ENCODE data around the gene ATP8B3.
A peak's percentile ranks its signal among the peaks of the same experiment; 100 is the strongest.
"Not testable (repeated sequence)": the region's sequence is repeated elsewhere in the genome, so short reads cannot be mapped to it uniquely, and the experiment has no call there.

ATP8B3 gene

DNA sequence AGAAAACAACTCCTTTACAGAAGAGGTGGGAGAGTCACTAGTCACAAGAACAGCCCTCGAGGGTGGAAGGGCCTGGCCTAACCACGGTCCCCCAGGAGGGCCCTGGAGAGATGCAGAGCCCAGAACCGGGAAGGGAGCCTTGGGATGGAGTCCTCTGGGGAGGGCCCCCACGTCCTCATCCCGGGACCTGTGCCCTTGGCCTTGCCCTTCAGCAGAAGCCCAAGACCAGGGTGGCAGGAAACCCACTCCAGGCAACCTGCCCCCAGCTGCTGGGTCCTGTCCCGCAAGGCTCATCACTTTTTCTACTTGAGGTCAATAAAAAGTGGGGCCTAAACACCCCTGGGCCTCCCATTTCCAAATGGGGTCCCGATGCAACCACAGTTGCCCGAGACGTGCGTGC lies 2.3 kb upstream of the ATP8B3 start:
- no peak for DNase-seq

DNA sequence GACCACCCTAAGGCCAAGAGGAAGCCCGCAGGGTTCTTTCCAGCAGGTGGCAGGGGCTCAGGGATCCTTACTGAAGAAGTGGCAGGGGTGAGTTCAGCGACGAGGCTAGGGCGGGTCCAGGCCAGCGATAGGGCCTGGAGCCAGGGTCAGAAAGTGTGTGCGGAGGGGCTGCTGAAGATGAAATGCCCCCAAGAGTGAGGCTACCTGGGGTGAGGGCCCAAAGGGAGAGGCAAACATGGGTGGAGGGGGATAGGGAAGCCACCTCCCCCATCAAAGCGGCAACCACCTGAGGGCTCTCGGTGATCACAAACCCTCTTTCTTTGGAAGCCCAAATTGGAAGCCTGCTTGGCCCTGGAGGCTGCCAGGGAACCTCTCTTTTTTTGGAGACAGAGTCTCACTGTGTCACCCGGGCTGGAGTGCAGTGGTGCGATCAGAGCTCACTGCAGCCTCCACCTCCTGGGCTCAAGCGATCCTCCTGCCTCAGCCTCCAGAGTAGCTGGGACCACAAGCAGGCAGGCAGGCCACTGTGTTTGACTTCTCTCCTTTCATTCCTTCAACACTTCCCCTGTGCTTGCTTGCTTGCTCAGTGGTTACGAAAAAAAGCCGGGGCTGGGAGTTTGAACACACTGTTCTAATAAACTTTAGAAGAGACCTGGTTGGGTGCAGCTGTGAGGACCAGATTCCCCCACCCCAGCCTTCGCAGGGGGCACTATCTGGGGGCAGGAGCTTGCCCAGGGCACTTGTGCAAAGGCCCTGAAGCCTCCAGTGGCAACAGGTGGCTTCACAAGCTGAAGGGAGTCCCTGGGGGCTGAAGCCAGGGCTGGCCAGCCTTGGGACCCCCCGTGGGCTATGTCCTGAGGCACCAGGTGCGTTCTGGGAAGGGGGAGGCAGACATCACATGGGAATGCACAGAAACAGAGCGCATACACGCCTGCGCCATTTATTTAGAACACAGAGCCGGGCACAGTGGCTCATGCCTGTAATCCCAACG lies 1.4 kb upstream of the ATP8B3 start:
- DNase-seq: no peak

- peak; percentile 93 for DNase-seq
Measured at GRCh38 chr19:1812426-1813191, 533 bp upstream of the ATP8B3 start.

DNA sequence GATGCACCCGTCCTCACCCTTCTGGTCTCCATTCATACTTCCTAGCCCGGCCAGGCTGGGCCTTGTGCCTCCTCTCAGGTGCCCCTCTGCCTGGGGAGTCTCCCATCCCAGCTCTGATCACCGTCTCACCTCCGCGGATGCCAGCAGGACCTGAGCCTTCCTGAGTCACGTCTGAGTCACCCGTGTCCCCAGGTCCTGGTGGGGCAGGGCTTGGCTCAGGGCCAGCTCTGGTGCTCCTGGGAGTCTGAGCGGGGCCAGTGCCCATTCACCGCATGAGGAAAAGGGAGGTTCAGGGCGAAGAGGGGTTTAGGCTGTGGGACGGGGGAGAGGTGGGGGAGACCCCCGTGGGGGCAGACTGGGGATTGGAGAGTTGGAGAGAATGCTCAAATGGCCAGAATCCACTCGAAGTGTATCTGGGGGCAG lies 593 bp downstream of the ATP8B3 start:
- peak; percentile 86 for DNase-seq

DNA sequence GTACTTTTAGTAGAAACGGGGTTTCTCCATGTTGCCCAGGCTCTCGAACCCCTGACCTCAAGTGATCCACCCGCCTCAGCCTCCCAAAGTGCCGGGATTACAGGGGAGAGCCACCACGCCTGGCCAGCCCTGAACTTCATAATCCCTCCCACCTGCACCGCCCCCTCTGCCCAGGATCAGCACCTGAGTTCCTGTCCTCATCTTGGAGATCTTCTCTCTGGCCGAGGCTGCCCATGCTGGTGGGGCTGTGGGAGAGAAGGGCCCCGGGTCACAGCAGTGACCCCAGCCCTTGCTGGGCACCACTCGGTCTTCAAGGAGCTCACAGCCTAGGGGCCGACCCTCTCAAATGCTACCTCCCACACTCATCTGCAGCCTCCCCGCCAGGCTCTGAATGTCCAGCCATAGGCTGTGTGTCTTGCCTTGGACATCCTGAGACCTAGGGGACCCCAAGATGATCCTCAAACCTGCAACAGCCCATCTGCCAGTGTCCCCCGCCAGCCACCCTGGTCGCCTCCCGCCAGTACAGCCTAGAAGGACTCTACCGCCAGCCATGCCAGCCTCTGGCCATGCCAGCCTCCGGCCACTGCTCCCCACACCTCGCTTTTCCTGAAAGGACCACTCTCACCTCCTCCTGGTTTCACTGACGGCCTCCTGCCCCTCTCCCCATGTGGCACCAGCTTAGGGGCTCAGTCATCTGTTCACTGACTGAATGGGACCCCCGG lies 1.5 kb downstream of the ATP8B3 start:
- no peak for DNase-seq

DNA sequence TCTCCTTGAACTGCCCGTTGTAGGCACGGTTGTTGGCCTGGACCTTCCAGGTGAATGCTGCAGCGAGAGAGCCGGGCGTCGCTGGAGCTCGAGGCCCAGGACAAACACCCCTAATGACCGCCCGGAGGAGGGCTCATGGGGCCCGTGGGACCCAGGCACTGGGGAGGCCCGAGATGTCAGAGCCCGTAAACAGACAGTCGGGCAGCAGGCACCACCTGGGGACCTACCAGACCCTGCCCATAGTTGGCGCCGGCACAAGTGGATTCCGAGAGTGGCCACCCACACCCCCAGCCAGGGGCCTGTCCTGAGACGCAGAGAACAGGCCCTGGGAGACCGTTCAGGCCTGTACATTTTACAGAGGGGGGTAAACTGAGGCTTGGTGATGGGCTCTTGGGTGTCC lies 2.4 kb downstream of the ATP8B3 start:
- no peak for DNase-seq

DNA sequence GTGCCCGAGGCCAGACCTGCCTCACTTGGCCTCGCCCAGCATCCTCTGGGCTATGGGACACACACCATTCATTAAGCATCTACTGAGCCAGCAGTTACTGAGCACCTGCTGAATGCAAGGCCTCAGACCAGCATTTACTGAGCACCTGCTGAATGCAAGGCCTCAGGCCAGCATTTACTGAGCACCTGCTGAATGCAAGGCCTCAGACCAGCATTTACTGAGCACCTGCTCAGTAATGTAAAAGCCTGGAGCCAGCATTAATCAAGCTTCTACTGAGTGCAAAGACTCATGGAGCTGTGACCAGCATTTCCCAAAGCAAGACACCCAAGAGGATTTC lies 3.7 kb downstream of the ATP8B3 start:
- no peak for DNase-seq

DNA sequence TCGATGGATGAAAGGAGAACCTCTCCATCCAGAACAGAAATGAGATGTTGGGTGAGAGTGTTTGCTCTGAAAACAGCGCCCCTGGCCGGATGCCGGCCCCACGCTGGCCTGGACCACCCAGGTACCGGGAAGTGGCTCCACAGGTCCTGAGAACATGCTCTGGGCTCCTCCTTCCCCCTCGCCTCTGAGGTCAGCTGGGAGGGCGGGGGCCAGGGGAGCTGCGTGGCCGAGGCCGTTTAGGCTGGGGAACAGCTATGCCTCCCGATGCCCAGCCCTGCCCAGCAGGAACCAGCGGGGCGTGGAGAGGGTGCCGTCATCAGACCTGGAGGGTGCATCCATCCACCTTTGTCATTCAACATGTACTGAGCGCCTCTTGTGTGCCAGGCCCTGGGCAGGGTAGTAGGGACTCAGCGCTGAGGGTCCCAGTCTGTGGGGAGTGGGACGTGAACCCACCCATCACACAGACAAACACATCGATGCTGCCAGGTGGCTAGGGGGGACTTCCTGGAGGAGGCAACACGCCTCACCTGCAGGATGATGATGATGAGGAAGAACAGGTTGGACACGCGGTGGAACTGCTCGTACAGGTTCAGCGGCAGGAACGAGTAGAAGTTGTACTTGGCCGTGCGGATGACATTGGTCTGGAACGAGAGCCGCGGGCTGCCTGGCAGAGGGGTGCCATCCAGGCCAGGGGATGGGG lies 4.2 kb downstream of the ATP8B3 start:
- DNase-seq: peak; percentile 61

DNA sequence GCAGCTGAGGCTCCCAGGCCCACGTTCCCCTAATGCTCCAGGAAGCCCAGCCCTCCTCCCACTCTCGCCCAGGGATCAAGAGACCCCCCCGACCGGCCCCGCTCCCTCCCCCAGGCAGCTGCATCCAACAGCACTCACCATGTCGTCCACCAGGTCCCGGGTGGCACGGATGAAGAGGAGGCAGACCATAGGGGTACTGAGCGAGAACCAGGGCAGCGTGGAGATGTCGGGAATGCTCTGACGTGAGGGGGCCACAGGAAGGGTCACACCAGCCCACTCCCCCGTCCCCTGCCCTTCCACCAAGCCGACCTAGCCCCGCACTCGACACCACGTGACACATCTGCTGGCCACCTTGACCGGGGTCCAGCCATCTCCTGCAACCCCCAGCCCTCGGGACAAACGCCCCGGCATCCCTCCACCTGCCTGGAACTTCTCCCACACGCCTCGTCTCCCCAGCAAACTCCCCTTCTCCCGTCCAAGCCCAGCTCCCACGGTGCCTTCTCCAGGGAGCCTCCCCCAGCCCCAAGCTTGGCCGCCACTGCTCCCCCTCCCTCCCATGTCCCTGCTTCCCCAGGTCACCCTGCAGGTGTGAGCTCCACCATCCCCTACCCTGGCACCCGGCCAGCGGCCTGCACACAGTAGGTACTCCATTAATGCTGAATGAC lies 4.9 kb downstream of the ATP8B3 start:
- DNase-seq: no peak

- no peak for DNase-seq
Measured at GRCh38 chr19:1806184-1807029, 5.7 kb downstream of the ATP8B3 start.

GRCh38 chr19:1805401-1806183 lies 6.5 kb downstream of the ATP8B3 start:
- no peak for DNase-seq

DNA sequence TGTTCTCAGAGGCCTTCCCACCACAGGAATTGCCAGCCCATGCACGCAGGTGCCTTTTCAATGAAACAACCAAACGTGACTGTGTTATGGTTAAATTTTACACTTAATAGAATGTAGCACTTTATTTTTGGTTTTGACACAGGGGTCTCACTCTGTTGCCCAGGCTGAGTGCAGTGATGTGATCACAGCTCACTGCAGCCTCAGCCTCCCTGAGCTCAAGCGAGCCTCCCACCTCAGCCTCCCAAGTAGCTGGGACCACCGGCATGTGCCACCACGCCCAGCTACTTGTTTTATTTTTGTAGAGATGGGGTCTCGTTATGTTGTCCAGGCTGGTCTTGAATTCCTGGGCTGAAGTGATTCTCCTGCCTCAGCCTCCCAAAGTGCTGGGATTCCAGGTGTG lies 7.2 kb downstream of the ATP8B3 start:
- DNase-seq: no peak

DNA sequence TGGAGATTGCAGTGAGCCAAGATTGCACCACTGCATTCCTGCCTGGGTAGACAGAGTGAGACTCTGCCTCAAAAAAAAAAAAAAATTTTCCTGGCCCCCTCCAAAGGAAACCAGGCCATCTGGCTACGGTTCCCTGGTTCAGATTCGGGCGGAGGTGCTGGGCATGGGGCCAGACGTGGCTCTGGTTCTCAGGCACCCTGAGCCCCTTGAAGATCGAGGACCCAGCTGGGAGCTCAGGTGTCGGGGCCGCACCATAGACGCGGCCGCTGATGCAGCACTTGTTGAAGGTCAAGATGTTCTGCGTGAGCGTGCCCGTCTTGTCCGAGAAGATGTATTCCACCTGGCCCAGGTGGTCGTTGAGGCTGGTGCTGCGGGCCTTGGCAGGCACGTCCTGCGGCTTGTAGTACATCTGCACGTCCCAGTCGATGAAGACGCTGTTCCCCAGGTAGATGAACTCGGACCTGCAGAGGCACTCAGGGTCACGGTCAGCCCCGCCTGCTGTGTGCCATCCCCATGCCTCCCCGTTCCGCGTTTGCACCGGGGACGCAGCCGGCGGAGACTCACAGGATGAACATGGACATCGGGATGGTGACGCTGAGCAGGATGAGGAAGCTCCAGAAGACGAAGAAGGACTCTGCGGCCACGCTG lies 12.3 kb downstream of the ATP8B3 start:
- DNase-seq: no peak

GRCh38 chr19:1797313-1797712 lies 14.8 kb downstream of the ATP8B3 start:
- DNase-seq: not testable (repeated sequence)

GRCh38 chr19:1796395-1797142 lies 15.5 kb downstream of the ATP8B3 start:
- DNase-seq: no peak

- no peak for DNase-seq
Measured at GRCh38 chr19:1794424-1795172, 17.5 kb downstream of the ATP8B3 start.

- no peak for DNase-seq
Measured at GRCh38 chr19:1791879-1792278, 20.2 kb downstream of the ATP8B3 start.

All from activated effector memory CD4-positive, alpha-beta T cell treated with anti-CD3 and anti-CD28 coated beads, Interleukin-2, amount 50 U/mL, for 16 hours (primary cell).